ENCODE data around the gene ZNF778. TPM values are rescaled to one million over a fixed set of nuclear protein-coding genes. Genes with fewer than 3 reads are reported as not detected.
A peak's percentile ranks its signal among the peaks of the same experiment; 100 is the strongest.

The ZNF778 gene
- total RNA-seq, 1 experiment from 2014 or later = 15.3 TPM

DNA sequence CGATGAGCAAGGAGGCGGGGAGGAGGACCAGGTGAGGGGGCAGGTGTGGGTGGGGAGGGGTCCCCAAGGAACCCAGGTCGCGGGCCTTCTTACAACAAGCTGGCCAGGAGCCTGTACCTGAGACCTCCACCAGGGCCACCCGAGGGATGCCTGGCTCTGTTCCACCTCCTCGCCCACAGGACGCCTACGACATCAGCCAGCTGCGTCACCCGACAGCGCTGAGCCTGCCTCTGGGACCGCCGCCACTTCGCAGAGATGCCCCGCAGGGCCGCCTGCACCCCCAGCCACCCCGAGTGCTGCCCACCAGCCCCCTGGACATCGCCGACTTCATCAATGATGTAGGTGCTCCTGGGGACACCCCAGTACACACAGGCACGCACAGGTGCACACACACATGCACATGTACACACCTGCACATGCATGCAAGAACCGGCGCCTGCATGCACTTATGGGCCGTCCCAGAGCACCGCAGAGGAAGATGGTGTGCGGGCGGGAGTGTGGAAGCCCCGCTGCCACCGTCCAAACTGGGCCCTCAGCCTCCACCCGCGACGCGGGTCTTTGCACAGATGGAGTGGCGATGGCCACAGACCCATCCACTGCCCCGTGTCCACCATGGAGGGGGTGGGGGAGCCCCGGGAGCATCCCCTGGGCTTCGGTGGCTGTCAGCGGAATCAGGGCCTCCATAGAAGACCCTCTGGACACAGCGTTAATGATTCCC lies 23.8 kb upstream of the ZNF778 start:
- no peak overlapping the region for H3K27ac Mint-ChIP-seq (ENCODE audit: unreplicated experiment)
- H3K4me1 Mint-ChIP-seq (ENCODE audit: low read depth, unreplicated experiment) = no peaks in the 10 kb centered on the region
- peaks cover 9% of the 10 kb centered on the region for H3K36me3 Mint-ChIP-seq (ENCODE audit: insufficient read depth, unreplicated experiment)
- TF ChIP-seq, protein P1, sequence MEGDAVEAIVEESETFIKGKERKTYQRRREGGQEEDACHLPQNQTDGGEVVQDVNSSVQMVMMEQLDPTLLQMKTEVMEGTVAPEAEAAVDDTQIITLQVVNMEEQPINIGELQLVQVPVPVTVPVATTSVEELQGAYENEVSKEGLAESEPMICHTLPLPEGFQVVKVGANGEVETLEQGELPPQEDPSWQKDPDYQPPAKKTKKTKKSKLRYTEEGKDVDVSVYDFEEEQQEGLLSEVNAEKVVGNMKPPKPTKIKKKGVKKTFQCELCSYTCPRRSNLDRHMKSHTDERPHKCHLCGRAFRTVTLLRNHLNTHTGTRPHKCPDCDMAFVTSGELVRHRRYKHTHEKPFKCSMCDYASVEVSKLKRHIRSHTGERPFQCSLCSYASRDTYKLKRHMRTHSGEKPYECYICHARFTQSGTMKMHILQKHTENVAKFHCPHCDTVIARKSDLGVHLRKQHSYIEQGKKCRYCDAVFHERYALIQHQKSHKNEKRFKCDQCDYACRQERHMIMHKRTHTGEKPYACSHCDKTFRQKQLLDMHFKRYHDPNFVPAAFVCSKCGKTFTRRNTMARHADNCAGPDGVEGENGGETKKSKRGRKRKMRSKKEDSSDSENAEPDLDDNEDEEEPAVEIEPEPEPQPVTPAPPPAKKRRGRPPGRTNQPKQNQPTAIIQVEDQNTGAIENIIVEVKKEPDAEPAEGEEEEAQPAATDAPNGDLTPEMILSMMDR (IDR thresholded peaks at IDR 0.05; ENCODE audit: unreplicated experiment) = no peak
- H3K27me3 Mint-ChIP-seq (ENCODE audit: unreplicated experiment) = peaks cover 32% of the 10 kb centered on the region
- peak; percentile 1 for DNase-seq
- H3K9me3 Mint-ChIP-seq (ENCODE audit: low read depth, unreplicated experiment) = no peaks in the 10 kb centered on the region
- BruUV-seq (replicated peaks) = no TSS peak
- CTCF ChIA-PET = interaction anchor here (0.7 kb wide), 1 partner anchor 31 kb away, joined by 3 read pairs; no protein-coding TSS in a partner anchor
- intact Hi-C loops (cut with micrococcal nuclease; ENCODE audit: unreplicated experiment) = no loop called here
- H3K4me3 Mint-ChIP-seq (ENCODE audit: low read depth, unreplicated experiment) = no peak overlapping the region

DNA sequence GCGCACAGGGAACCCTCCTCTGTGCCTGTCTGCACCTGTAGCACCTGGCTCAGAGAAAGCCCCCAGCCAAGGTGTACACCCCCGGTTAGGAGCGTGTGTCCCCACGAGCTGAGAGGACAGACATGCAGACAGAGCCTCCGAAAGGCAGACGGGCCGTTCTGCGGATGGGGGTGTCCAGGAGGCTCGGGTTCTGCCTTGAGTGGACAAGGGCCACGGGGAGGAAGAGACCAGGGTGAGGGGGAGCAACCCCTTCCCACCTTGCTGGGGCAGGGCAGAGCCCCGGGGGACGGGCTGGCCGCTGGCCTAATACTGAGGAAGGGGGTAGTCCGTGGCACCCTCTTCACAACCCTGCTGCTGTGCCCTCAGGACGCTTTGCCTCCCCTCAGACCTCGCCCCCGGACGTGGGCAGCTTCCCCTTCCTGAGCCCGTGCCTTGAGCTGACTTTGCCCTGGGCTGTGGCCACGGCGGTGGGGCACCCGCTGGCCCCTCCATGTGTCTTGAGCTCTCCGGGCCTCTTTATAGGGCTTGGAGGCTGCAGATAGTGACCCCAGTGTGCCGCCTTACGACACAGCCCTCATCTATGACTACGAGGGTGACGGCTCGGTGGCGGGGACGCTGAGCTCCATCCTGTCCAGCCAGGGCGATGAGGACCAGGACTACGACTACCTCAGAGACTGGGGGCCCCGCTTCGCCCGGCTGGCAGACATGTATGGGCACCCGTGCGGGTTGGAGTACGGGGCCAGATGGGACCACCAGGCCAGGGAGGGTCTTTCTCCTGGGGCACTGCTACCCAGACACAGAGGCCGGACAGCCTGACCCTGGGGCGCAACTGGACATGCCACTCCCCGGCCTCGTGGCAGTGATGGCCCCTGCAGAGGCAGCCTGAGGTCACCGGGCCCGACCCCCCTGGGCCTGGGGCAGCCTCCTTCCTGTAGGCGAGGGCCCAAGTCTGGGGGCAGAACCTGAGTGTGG lies 22.9 kb upstream of the ZNF778 start:
- no peaks in the 10 kb centered on the region for H3K4me1 Mint-ChIP-seq (ENCODE audit: low read depth, unreplicated experiment)
- H3K27ac Mint-ChIP-seq (ENCODE audit: unreplicated experiment) = no peak overlapping the region
- H3K4me3 Mint-ChIP-seq (ENCODE audit: low read depth, unreplicated experiment) = no peak overlapping the region
- no TSS peak for BruUV-seq (replicated peaks)
- H3K27me3 Mint-ChIP-seq (ENCODE audit: unreplicated experiment) = peaks cover 32% of the 10 kb centered on the region
- intact Hi-C loops (cut with micrococcal nuclease; ENCODE audit: unreplicated experiment) = no loop called here
- TF ChIP-seq, protein P1 (IDR thresholded peaks at IDR 0.05; ENCODE audit: unreplicated experiment) = no peak
- no peak for DNase-seq
- peaks cover 4% of the 10 kb centered on the region for H3K36me3 Mint-ChIP-seq (ENCODE audit: insufficient read depth, unreplicated experiment)
- CTCF ChIA-PET = no interaction called here
- H3K9me3 Mint-ChIP-seq (ENCODE audit: low read depth, unreplicated experiment) = no peaks in the 10 kb centered on the region

DNA sequence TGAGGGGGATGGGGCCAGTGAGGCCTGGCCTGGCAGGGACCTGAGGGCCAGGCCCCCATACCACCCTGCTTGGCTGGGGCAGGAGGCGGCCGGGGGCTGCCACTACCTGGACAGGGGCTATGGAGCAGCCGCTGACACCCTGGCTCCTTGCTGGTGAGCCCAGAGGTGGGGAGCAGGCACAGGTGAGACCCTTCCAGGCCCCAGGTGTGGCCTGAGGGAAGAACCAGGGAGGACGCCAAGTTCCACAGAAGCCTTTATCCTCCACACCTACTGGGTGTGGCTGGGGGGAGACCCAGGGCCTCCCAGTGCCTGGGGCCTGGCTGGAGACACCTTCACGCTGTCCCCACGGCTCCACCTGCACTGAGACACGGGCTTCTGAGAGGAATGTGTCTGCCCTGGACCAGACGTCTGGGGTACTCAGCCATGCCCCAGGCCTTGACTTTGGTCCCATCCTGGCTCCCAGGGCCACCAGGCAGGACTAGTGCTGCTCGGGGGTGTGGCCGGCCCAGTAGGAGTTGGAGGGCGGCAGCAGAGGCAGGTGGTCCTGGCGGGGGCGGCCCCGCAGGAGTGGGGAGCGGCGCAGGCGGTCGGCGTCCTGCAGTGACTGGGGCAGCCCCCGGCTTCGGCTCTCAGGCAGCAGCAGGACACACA lies 21.9 kb upstream of the ZNF778 start:
- Mint-ChIP-seq H3K9me3 (ENCODE audit: low read depth, unreplicated experiment) (no peaks in the 10 kb centered on the region), H3K27ac (ENCODE audit: unreplicated experiment) (no peak overlapping the region), H3K36me3 (ENCODE audit: insufficient read depth, unreplicated experiment) (peaks cover 4% of the 10 kb centered on the region), H3K4me1 (ENCODE audit: low read depth, unreplicated experiment) (no peaks in the 10 kb centered on the region), H3K4me3 (ENCODE audit: low read depth, unreplicated experiment) (no peak overlapping the region), H3K27me3 (ENCODE audit: unreplicated experiment) (peaks cover 32% of the 10 kb centered on the region)
- intact Hi-C loops (cut with micrococcal nuclease; ENCODE audit: unreplicated experiment) = no loop called here
- BruUV-seq (replicated peaks) = no TSS peak
- TF ChIP-seq, protein P1 (IDR thresholded peaks at IDR 0.05; ENCODE audit: unreplicated experiment) = no peak
- CTCF ChIA-PET = no interaction called here
- no peak for DNase-seq

DNA sequence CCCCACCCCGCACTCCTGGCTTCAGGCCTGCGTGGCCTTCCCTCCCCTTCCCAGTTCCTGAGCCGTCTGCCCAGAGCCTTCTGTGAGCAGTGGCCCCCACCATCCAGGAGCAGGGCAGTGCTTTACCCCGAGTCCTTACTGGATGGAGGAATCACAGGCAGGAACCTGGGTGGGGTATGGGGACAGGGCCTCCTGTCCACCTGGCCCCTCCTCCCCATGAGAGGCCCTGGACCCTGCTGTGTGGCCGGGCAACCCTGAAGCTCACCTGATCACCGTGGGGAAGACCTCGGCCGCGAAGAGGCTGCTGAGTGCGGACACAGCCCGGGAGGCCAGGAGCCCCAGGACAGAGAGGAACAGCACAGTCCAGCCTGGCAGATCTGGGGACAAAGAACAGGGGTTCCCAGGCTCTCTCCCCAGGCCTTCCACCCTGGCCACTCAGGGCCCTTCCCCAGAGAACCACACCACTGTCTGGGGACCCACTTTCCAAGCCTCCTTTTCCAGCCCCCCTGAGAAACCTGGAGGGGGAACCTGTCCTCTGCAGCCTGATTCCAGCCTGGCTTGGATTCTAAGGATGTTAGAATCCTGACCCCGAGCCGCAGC lies 20.4 kb upstream of the ZNF778 start:
- no TSS peak for BruUV-seq (replicated peaks)
- no peaks in the 10 kb centered on the region for H3K4me1 Mint-ChIP-seq (ENCODE audit: low read depth, unreplicated experiment)
- TF ChIP-seq, protein P1 (IDR thresholded peaks at IDR 0.05; ENCODE audit: unreplicated experiment) = no peak
- peaks cover 4% of the 10 kb centered on the region for H3K36me3 Mint-ChIP-seq (ENCODE audit: insufficient read depth, unreplicated experiment)
- CTCF ChIA-PET = no interaction called here
- no peak overlapping the region for H3K27ac Mint-ChIP-seq (ENCODE audit: unreplicated experiment)
- H3K4me3 Mint-ChIP-seq (ENCODE audit: low read depth, unreplicated experiment) = no peak overlapping the region
- no peaks in the 10 kb centered on the region for H3K9me3 Mint-ChIP-seq (ENCODE audit: low read depth, unreplicated experiment)
- intact Hi-C loops (cut with micrococcal nuclease; ENCODE audit: unreplicated experiment) = no loop called here
- H3K27me3 Mint-ChIP-seq (ENCODE audit: unreplicated experiment) = peaks cover 26% of the 10 kb centered on the region
- DNase-seq = no peak
